Thyroid gland (tissue), 4 donors: ENCODE results near the gene BTBD3.

ENCODE experiments used
- POLR2A ChIP-seq, 2 donors: fragments of 450-650 bp; IDR thresholded peaks; one replicate each; pipeline ENCODE4 v1.6.1; 2017; ENCODE audit warnings: antibody characterized with exemption in 2 of 2, mild to moderate bottlenecking in 2 of 2, moderate library complexity in 1 of 2
- TF ChIP-seq, protein P1 (sequence below), 6 experiments: fragments of 200-600 bp in 3 of 6; fragments of 450-650 bp in 3 of 6; sonication (generic) in 3 of 6; IDR thresholded peaks; one replicate each; pipeline ENCODE4 v1.5.1; 2016 to 2019; ENCODE audit warnings: antibody characterized with exemption in 6 of 6, mild to moderate bottlenecking in 2 of 6, inconsistent platforms in 1 of 6, moderate library complexity in 1 of 6

DNA sequence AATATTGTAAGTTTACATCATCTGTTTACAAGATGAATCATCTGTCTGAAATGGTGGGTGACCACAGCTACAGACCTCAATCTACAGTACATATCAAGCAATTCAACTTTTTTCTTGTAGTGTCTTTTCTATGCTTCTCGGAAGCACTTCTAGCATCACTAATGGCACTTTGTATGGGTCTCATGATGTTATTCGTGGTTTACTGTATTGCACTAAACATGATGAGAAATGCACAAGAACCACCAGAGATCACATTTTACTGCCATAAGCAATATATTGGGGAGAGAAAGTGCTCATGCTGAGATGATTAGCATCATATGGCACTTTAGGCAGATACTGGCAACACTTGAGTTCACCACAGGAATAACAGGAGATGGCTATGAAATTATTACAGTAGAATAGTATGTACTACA is 15.4 kb upstream of the BTBD3 start:
- TF ChIP-seq, protein P1, sequence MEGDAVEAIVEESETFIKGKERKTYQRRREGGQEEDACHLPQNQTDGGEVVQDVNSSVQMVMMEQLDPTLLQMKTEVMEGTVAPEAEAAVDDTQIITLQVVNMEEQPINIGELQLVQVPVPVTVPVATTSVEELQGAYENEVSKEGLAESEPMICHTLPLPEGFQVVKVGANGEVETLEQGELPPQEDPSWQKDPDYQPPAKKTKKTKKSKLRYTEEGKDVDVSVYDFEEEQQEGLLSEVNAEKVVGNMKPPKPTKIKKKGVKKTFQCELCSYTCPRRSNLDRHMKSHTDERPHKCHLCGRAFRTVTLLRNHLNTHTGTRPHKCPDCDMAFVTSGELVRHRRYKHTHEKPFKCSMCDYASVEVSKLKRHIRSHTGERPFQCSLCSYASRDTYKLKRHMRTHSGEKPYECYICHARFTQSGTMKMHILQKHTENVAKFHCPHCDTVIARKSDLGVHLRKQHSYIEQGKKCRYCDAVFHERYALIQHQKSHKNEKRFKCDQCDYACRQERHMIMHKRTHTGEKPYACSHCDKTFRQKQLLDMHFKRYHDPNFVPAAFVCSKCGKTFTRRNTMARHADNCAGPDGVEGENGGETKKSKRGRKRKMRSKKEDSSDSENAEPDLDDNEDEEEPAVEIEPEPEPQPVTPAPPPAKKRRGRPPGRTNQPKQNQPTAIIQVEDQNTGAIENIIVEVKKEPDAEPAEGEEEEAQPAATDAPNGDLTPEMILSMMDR (IDR thresholded peaks at IDR 0.05): no peak
- no peak for TF ChIP-seq POLR2A (IDR thresholded peaks at IDR 0.05)
